Amniotic epithelial cell (primary cell): ENCODE measurements around the gene TOM1L2.

ENCODE experiments used
- DNase-seq: peaks from one replicate; pipeline ENCODE4 v3.0.0-alpha.2; 2010; ENCODE audit warnings: low read depth

TOM1L2 gene

DNA sequence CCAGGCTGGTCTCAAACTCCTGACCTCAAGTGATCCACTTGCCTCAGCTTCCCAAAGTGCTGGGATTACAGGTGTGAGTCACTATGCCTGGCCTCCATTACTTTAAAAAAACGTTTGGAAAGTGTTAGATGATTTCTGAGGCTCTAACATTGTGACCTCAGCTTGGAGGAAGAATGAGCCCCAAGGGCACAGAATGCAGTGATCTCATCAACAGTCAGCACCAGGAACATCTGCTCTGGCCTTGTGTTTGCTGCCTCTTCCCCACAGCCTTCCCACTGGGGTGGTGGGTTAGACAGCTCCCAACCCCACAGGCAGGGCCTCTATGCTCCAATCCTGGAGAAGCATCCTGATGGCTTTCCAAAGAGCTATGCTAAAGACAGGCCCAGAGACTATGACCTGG, 97.7 kb downstream of the TOM1L2 start:
- DNase-seq = peak; percentile 78

DNA sequence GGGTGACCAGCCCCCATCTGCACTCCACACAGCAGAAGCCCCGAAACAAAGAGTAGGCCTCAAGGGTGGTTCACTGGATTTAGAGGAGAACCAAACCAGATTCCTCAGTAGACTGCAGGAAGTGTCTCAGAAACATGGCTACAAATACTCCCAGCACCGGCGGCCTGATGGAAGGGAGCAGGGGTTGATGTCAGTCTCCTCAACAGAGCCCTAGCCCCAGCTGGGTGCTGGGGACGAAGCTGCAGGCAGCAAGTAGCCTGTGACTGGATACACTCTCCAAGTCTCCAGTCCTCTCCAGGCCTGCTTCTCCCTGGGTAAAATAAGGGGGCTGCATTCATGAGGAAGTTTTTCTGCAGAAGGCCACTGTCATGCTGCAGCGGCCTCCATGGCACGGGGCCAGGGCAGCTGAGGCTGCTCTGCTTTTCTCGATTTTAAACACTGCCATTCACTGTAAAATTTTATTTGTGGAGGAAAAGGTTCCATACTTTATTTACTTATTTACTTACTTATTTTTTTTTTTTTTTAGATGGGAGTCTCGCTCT, 98.7 kb downstream of the TOM1L2 start:
- no peak for DNase-seq

DNA sequence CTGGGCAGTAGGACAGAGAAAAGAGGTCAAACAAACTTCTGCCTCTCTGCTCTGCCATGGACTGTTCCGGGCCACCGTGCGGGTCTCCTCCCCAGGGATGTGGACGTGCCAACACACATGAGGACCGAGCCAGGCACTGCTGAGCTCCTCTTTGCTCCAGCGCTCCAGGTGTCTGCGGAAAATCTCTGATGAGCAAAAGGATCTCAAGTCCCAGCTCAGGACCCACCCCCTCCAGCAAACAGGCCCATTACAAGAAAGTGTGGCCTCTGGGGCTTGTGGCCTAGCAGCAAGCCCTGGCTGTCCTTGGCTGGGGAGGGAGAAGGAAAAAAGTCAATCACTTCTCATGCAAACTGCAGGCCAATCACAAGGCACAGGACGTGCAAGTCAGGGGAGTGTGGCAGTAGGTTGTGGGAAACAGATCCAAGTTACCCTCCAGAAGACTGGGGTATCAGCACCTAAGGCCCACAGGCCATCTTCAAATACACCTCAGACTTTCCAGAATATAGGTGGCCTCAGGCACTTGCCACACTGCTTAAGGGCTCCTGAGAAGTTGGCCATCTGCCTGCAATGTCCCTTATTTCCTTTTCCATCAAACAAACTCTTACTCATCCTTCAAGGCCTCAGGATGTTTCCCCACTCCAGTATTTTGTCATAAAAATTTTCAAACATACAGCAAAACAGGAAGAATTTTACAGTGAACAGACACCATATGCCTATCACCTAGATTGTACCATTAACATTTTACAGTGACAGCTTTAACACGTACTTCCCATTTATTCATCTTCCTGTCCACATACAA, 99.5 kb downstream of the TOM1L2 start:
- DNase-seq = peak; percentile 34

- no peak for DNase-seq
Measured at GRCh38 chr17:17871913-17872312, 100.3 kb downstream of the TOM1L2 start.

DNA sequence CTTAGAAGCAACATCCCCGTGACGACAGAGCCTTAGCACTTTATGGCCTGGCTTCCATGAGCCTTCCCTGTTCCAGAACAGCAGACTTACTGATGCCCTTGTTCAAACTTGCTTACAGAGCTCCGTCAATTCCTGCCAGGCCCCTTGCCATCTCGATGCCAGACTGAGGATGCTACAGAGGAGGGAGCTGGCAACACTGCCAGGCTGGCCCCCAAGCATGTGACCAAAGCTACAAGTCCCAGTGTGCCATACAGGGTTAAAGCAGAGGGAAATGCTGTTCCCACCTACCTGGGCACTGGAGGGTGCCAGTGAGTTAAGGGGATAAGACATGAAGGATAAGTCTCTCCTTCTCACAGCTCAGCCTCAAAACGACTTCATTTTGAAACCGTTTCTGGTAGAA, 102.0 kb downstream of the TOM1L2 start:
- DNase-seq = no peak

- peak; percentile 86 for DNase-seq
Measured at GRCh38 chr17:17868641-17869522, 103.3 kb downstream of the TOM1L2 start.

DNA sequence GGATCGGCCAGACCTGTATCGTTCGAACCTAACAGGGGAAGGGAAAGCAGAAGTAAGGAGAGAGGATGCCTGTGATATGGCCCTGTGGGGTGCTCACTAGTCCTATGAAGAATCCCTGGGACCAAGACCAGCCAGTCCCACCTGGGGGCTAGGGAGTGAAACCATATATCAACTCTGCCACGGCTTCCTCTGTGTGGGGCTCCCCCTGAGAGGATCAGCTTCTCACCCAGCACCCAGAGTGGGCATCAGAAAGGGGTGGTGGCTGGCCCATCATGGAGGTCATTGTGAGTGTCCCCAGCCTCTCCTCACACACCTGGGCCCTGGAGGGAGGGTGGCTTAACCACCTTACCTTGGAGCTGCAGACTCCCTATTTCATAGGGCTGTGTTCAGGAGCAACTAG, 105.3 kb downstream of the TOM1L2 start:
- DNase-seq = no peak

DNA sequence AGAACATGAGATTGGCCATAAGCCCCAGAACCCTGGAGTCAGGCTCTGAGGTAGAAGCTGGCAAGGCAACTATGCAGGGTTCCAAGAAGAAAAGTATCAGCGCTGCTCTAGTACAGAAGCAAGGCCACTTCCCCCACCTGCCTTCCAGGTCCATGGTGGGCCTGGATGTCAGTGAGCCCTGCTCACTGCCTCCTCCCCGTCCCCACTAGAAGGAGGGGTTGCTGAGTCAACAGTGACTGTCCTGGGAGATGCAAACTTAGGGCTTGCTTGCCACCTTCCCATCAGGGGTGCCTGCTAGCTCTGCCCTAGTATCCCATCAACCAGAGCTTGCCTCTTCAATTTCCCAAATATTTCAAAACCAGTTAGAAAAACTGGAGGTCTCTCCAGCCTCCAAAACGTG, 105.8 kb downstream of the TOM1L2 start:
- no peak for DNase-seq

GRCh38 chr17:17865035-17865434, 107.2 kb downstream of the TOM1L2 start:
- DNase-seq = no peak

DNA sequence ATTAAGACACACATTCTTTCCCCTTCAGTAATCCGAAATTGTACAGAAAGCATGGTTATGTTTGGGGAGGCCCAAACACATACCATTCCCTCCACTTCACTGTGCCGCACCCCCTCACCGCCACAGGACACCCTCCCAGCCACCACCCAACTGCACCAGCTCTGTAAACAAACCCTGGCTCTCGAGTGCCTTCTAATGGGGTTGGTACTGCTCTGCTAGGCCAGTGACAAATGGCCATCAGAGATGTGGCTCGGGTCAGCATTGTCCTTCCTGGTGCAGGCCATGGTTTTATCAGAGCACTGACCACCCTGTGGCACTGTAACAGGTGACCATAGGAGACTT, 111.5 kb downstream of the TOM1L2 start:
- DNase-seq = no peak

DNA sequence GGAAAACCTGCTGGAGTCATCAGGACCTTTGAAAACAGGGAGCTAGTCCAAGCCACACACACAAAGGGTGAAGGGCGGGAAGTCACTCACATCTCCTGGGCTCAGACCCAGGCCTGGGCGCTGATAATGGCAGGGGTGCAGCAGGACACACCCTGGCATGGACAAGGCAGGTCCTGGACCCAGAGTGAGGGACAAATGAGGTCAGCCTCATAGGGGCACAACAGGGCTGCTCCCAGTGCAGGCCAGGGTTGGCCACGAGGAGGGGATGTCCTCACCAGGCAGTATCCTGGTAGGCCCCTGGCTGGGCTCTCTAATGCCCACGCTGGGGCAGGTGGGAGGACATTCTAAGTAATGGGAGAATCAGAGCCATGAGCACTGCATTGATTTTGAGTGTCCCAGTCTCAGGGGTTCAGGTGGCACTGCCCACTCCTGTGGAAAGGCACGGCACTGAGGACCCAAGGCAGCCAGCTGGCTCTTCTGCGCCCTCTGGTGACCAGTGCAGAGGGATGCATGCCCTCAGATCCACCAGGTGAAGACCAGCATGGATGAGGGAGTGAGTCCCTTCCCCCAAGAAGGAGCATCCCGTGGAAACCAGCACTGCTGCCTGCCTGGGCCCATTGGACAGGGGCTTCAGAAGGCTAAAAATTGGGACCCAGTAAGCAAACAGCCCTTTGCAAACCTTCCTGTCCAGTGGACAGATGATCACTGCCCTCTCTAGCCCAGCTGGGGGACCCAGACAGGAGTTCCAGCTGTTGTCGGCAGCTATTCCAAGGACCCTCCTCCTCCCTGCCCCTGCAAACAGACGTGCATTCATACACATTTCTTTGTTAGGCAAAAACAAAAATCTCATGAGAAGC, 112.1 kb downstream of the TOM1L2 start:
- peak; percentile 42 for DNase-seq

DNA sequence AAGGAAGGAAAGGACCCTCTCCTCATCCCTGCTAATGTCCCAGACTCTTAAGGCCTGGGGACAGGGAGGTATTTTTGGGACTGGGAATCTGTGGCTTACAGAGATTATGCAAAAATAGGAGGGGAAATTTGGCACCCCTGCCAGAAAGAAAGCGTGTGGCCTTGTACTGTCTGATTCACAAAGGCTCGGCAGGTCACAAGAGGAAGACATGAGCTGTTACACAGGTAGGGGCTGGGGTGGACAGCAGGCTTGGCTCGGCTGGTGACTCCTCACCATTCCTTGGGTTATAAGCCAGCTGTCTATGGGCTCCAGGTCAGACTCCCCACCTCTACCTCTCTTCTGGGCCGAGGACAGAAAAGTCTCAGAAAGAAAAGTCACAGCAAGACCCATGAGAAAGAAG, 114.7 kb downstream of the TOM1L2 start:
- no peak for DNase-seq

DNA sequence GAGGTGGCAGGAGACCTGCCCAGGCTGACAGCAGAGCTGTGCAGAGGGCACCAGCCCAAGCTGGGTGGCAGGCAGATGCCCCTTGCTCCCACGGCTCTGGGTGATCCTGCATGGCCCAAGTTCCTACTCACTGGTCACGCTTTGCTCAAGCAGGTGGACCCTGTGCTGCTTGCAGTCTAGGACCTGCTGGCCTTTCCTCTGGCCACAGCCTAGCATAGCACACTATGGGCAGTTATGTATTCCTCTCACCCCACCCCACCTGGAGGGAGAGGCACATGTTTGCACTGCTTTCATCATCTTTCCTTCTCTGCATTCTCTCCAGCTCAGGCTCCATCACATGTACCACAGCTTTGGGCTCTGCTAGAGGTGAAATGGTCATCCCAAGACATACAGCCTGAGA, 115.8 kb downstream of the TOM1L2 start:
- DNase-seq = no peak

DNA sequence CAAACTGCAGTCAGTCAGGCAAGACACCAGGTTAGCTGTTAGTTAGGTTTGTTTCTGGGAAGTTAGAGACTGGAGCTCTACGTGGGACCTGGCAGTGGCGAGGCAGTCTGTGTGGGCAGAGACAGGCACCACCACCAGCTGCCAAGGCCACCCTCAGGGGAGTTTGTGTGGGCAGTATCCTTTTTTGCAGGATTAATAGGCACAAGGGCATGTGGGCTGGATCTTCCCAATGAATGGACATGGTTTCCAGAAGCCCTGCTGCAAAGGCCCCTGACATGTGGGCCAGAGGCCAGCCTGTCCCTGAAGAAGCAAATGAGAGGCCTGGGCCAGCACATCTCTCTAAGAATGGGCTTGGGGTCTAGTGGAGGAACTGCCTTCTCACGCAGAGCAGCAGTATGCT, 116.2 kb downstream of the TOM1L2 start:
- no peak for DNase-seq

- no peak for DNase-seq
Measured at GRCh38 chr17:17853811-17854447, 118.3 kb downstream of the TOM1L2 start.

GRCh38 chr17:17852930-17853329, 119.3 kb downstream of the TOM1L2 start:
- no peak for DNase-seq

DNA sequence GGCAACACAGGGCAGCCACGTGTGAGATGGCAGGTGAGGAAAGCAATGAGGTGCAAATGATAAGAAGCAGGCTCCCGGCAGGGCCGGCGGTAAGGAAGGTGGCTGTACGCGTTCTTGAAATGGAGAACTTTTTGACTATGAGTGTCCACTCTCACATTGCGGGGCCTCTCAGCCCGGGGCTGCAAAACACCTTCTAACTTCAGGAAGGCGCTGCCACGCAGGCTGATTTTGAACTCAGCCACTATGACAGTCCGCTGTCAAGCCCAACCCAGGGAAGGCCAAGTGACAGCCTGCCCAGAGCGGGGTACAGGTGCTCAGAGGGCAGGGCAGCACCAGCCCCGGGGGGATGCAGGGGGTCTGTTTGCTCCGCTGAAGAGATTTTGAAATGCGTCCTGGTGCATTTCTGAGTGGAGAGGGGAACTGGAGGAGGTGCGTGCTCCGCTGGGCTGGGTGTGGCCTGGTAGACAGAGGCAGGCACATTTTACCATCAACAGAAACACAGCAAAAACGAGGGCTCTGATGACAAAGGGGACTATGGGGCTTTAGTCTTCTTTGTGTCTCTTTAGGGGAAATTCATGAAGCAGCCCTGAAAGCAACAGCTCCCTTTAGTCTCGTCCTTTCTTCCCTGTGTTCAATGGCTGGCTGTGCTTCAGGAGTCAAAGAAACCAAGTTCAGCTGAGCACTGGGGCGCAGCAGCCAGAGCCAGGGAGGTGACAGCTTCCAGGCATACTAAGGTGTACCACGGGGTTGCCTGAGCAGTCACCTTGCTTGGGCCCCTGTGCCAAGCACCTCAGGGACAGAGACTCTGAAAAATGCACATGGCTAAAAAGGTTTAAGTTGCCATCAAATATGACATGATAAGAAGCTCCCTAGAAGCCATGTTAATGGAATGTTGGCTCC, 120.8 kb downstream of the TOM1L2 start:
- DNase-seq = no peak

GRCh38 chr17:17849845-17850373, 122.3 kb downstream of the TOM1L2 start:
- peak; percentile 63 for DNase-seq

- DNase-seq = no peak
Measured at GRCh38 chr17:17849147-17849820, 122.9 kb downstream of the TOM1L2 start.
